ENCODE results near the gene GPRC5A. TPM values are rescaled to one million over a fixed set of nuclear protein-coding genes. Genes with fewer than 3 reads are reported as not detected.

GPRC5A gene
- total and polyA plus RNA-seq, 2 of the 8 experiments (the other 6 are each of a cell fraction or from before 2014, with no cell fraction given) = 1.0 to 1.4 TPM

DNA sequence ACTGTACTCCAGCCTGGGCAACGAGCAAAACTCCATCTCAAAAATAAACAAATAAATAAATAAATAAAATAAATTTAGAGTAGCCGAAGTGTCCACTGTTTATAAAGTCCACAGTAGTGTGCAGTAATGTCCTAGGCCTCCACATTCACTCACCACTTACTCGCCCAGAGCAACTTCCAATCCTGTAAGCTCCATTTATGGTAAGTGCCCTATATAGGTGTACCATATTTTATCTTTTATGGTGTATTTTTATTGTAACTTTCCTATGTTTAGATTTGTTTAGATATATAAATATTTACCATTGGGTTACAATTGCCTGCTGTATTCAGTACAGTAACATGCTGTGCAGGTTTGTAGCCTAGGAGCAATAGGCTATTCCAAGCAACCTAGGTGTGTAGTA is 37.9 kb upstream of the GPRC5A start (continued):
- TF ChIP-seq, protein P1, sequence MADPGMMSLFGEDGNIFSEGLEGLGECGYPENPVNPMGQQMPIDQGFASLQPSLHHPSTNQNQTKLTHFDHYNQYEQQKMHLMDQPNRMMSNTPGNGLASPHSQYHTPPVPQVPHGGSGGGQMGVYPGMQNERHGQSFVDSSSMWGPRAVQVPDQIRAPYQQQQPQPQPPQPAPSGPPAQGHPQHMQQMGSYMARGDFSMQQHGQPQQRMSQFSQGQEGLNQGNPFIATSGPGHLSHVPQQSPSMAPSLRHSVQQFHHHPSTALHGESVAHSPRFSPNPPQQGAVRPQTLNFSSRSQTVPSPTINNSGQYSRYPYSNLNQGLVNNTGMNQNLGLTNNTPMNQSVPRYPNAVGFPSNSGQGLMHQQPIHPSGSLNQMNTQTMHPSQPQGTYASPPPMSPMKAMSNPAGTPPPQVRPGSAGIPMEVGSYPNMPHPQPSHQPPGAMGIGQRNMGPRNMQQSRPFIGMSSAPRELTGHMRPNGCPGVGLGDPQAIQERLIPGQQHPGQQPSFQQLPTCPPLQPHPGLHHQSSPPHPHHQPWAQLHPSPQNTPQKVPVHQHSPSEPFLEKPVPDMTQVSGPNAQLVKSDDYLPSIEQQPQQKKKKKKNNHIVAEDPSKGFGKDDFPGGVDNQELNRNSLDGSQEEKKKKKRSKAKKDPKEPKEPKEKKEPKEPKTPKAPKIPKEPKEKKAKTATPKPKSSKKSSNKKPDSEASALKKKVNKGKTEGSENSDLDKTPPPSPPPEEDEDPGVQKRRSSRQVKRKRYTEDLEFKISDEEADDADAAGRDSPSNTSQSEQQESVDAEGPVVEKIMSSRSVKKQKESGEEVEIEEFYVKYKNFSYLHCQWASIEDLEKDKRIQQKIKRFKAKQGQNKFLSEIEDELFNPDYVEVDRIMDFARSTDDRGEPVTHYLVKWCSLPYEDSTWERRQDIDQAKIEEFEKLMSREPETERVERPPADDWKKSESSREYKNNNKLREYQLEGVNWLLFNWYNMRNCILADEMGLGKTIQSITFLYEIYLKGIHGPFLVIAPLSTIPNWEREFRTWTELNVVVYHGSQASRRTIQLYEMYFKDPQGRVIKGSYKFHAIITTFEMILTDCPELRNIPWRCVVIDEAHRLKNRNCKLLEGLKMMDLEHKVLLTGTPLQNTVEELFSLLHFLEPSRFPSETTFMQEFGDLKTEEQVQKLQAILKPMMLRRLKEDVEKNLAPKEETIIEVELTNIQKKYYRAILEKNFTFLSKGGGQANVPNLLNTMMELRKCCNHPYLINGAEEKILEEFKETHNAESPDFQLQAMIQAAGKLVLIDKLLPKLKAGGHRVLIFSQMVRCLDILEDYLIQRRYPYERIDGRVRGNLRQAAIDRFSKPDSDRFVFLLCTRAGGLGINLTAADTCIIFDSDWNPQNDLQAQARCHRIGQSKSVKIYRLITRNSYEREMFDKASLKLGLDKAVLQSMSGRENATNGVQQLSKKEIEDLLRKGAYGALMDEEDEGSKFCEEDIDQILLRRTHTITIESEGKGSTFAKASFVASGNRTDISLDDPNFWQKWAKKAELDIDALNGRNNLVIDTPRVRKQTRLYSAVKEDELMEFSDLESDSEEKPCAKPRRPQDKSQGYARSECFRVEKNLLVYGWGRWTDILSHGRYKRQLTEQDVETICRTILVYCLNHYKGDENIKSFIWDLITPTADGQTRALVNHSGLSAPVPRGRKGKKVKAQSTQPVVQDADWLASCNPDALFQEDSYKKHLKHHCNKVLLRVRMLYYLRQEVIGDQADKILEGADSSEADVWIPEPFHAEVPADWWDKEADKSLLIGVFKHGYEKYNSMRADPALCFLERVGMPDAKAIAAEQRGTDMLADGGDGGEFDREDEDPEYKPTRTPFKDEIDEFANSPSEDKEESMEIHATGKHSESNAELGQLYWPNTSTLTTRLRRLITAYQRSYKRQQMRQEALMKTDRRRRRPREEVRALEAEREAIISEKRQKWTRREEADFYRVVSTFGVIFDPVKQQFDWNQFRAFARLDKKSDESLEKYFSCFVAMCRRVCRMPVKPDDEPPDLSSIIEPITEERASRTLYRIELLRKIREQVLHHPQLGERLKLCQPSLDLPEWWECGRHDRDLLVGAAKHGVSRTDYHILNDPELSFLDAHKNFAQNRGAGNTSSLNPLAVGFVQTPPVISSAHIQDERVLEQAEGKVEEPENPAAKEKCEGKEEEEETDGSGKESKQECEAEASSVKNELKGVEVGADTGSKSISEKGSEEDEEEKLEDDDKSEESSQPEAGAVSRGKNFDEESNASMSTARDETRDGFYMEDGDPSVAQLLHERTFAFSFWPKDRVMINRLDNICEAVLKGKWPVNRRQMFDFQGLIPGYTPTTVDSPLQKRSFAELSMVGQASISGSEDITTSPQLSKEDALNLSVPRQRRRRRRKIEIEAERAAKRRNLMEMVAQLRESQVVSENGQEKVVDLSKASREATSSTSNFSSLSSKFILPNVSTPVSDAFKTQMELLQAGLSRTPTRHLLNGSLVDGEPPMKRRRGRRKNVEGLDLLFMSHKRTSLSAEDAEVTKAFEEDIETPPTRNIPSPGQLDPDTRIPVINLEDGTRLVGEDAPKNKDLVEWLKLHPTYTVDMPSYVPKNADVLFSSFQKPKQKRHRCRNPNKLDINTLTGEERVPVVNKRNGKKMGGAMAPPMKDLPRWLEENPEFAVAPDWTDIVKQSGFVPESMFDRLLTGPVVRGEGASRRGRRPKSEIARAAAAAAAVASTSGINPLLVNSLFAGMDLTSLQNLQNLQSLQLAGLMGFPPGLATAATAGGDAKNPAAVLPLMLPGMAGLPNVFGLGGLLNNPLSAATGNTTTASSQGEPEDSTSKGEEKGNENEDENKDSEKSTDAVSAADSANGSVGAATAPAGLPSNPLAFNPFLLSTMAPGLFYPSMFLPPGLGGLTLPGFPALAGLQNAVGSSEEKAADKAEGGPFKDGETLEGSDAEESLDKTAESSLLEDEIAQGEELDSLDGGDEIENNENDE (IDR thresholded peaks at IDR 0.05; ENCODE audit: insufficient replicate concordance, low read length) = no peak
- TF ChIP-seq TAF7 (optimal IDR thresholded peaks at IDR 0.05; ENCODE audit: borderline replicate concordance, low read depth, low read length) (no peak), NANOG (IDR thresholded peaks at IDR 0.05; ENCODE audit: insufficient read depth, low read depth, low read length, poor library complexity, severe bottlenecking) (no peak), RBBP5 (IDR thresholded peaks at IDR 0.05; ENCODE audit: borderline replicate concordance, low read depth, low read length) (no peak), KDM4A (IDR thresholded peaks at IDR 0.05; ENCODE audit: low read depth, low read length, severe bottlenecking) (no peak), POLR2AphosphoS5 (IDR thresholded peaks at IDR 0.05; ENCODE audit: low read depth, low read length) (no peak), ZNF274 (IDR thresholded peaks at IDR 0.05; ENCODE audit: borderline replicate concordance, extremely low read depth, low read length) (no peak), POU5F1 (IDR thresholded peaks at IDR 0.05; ENCODE audit: low read depth, low read length) (no peak), SAP30 (IDR thresholded peaks at IDR 0.05; ENCODE audit: insufficient read depth, insufficient replicate concordance, low read length) (no peak)
